COLO668 (cell line): Measurements from ENCODE around the gene MBNL3.

Experiments used
- DNase-seq: peaks from one replicate; lab custom pipeline; 2025; ENCODE audit not compliant: unreplicated experiment; lab: John Stamatoyannopoulos, UW

MBNL3 gene, protein sequence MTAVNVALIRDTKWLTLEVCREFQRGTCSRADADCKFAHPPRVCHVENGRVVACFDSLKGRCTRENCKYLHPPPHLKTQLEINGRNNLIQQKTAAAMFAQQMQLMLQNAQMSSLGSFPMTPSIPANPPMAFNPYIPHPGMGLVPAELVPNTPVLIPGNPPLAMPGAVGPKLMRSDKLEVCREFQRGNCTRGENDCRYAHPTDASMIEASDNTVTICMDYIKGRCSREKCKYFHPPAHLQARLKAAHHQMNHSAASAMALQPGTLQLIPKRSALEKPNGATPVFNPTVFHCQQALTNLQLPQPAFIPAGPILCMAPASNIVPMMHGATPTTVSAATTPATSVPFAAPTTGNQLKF

DNA sequence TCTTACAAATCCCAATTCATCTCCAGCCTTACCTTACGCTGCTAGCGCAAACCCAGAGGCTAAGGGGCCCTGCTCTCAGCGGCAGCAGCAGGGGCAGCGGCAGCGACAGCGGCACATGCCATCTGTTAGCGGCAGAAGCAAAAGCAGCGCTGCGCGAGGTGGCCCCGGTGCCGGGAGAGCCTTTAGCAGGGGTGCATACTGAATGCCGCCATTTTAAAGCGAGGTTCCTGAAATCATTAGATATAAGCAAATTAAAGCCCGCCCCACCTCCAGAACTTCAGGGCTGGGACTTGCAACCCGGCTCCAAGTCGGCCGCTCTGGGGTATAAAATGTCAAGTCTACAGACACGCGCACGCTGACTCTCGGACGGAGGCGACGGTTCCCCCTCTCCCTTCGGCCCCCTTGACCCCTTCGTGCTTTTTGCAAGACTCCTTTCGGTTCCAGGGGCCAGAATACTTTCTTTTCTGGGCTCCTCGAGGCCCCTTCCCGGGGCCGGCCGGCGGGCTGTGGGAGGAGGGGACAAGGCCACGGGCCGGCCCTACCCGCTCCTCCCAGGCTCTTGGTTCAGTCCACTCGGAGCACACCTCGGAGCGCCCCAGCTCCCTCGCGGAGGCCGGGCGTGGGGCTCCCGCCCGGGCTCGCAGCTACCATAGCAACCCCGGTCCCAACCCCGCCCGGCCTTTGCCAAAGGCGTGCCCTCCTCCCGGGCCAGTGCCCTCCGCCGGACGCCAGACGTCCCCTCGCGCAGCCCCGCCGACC is at the start of gene MBNL3:
TSS of gene MBNL3 (minus strand) at position 220 of the 759 bp plus-strand sequence. CDS start 49,427 bp downstream, outside the sequence.
- DNase-seq = peak; percentile 89

DNA sequence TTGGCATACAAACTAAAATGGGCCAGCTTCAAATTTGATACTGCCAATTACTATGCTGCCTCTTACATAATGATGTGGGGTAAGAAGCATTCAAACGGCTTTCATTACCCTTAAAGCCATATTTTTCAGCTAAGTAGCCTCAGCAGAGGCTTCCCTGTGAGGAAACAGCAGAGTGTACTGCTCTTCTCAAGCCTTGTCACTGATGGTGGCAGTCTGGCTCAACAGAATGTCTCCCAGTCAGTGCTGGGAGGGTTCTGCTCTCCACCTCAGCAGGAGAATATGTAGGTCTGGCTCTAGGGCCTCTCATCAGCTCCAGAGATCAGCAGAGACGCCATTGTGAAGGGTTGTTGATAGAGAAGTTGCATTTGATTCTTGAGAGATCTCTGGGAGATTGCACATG is 44.6 kb upstream of the MBNL3 start:
- no peak for DNase-seq

DNA sequence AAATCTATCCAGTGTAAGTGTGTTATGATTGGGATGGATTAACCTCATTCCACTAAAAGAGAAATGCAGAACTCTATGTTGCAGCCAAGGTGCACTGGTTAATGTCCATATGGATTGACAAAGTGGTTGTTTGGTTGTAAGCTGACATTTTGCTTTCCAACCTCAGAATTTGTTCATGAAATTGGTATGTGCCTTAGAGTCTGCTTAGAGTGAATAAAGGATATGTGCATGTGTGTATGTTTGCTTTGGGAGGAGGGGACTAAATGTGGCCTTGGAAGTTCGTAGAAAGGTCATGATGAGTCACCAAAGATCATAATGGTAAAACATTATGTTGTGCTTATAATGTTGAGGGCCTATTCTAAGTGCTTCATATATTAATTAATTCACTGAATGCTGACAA is 44.1 kb upstream of the MBNL3 start:
- no peak for DNase-seq

DNA sequence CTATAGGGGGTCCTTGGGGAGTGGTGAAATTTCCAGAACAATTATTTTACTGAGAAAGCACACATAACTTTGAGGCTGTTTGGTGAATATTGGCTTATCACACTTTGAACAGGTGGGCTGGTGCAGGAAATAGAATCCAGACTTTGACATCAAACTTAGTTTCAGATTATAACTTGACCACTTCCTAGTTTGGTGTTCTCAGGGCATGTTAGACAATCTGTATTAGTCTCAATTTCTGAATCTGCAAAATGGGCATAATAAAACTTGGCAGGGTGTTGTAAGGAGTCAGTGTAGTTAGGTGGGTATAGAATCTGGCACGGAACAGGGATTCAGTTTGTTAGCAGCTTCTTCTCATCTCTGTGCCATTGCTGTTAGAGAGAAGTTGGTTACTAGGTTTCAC is 43.3 kb upstream of the MBNL3 start:
- DNase-seq = no peak

DNA sequence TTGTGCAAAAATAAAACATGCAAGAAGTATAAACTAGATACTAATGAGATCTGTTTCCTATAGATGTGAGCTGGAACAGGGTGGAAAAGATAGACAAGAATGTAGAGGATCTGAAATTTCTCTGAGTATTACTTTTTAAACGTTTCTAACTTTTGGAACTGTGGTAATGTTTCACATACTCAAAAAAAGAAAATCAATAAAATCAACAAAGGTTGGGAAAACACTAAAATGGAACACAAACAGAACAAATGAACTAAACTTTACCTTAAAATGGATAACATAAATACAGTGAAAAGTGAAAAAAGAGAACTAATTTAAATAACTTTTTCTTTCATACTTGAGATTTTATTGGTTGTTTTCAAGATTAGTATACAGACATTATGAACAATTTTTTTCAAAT is 32.0 kb upstream of the MBNL3 start:
- no peak for DNase-seq

DNA sequence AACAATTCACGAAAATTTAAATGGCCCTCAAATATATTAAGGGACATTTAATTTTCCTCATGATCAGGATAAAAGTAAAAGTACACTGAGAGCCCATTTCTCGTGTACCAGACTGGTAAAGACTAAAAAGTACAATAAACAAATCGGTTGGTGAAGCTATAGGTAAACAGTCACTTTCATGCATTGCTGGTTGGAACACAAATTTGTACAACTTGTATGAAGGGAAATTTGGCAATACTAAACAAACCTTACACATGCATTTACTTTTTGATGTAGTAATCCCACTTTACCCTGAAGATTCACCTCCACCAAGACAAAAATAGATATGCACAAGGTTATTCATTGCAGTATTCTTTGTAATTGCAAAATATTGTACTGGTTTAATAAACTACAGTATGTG is 31.4 kb upstream of the MBNL3 start:
- no peak for DNase-seq

DNA sequence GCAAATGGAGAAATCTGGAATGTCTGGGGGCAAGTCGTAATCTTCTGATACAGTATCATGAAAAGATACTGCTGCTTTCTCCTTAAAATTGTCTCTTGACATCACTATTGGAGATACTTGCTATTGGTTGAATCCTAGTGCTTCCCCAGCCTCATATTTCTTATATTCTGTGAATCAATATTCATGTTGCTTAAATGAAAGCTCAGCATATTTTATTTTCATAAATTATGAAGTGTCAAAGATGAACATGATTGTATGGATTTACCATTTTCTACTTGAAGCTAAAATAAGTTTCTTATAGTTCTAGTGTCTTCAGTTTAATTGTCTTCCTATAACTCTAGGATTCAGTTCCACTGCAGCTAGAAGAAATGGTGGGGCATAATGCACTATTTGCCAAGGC is 29.6 kb upstream of the MBNL3 start:
- DNase-seq = no peak

DNA sequence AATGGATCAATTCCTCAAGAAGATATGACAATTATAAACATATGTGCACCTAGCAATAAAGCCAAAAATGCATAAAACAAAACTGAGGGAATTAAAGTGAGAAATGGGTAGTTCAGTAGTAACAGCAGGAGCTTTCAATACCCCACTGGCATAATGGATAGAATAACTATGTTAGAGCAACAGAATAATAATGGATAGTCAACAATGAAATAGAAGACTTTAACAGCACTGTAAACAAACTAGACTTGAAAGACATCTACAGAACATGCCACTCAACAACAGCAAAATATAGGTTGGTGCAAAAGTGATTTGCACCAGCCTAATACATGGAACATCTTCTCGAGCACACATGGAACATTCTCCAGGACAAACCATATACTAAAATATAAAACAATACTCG is 20.0 kb upstream of the MBNL3 start:
- DNase-seq = no peak

DNA sequence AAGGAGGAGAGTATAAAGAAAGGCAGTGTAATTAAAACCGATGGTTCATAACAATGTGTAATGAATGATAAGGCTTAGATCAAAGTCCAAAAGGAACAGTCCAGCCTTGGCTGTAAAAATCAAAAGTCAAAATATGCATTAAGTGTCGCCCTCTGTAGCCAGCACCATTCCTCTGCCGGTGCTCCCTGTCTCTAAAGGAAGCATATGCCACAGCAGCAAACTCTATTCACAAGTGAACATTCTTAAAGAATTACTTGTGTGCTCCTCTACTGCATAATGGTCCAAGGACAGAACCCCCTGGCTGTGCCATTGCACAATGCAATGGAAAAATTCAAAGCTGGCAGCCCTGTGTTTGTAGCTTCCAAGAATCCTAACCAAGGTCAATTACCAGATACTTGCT is 16.3 kb upstream of the MBNL3 start:
- no peak for DNase-seq

DNA sequence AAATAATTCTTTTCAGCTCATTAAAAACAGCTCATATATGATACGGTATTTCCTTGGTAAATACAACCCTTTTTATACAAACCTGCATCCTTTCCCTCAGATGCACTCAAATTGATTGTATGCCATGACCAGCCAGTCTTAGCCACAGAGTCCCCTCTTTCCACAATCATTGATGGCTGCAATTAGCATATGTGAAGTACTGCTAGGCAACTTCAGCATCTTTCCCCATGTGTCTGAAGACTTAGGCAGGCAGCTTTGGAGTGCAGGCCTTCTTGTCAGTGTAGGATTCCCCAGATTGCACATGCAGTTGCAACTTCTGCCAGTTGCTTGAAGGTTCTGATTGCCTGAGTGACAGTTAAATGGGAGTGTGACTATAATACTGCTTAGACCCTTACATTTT is 15.6 kb upstream of the MBNL3 start:
- no peak for DNase-seq

DNA sequence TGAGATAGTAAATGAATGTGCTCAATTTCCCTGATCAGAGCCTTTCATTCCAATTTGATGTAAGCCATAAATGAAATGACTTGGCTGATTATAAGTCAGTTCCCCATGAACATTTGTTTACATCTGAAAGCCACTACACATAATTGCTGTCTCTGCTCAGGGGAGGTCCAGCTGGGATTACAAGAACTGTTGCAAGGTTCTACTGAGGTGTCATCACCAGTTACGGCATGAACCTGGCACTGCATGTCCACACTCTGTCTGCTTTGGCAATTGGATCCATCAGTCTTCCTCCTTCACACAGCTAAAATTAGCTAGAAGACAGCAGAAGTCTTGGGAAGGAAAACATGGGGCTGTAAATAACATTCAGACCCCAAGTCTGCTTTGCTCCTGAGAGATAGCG is 12.8 kb upstream of the MBNL3 start:
- no peak for DNase-seq

DNA sequence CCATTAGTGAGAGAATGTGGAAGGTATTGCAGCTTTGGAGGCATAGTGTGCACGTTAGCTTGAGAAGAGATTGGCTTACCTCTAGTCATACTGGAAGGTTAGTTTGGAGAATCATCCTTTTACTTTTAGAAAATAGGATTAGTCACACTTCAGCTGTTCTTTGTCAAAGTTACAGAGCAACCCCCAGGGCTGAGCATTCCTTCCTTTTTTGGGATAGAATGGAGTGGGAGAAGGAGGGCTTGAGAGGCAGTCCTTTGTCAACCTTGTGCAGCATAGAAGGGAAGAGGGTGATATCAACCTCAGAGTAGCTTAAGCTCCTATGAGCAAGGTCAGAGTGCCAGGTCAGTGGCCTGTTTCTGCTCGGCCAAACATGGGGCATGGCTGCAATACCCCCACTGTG is 8.6 kb upstream of the MBNL3 start:
- no peak for DNase-seq

DNA sequence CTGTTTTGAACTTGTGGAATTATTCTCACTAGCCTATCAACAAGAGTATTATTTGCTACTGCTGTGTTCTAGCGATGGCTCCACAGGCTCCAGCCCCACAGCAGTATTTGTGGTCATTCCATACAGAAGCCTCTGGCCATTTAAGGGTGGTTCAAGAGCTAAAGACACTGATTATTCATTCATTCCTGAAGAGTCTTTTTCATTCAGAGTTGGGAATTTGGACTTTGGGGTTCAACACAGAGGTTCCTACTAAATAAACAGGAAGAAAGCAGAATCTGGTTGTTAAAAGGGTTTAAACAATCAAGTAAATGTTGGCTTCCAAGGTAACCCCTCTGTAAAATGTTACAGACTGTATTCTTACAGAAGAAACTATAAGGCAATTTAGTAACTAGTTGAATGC is 4.3 kb upstream of the MBNL3 start:
- DNase-seq = no peak

DNA sequence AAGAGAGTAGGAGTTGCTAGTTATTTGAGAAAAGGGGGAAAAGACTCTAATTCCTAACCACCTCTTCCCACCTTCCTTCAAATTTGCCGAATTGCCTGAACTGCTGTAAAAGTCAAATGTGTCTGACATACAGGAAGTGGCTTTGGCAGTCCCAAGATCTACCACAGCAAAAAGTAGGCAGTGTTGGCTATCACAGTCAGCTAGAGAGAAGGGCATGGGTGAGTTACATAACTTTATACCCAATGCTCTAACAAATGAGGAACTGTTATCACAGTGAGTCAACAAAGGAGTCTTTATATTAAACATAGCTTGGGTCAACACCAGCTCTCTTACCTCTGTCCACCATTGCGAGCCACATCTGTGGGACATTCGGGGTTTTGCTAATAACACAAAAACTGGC is 2.4 kb upstream of the MBNL3 start:
- peak; percentile 6 for DNase-seq

DNA sequence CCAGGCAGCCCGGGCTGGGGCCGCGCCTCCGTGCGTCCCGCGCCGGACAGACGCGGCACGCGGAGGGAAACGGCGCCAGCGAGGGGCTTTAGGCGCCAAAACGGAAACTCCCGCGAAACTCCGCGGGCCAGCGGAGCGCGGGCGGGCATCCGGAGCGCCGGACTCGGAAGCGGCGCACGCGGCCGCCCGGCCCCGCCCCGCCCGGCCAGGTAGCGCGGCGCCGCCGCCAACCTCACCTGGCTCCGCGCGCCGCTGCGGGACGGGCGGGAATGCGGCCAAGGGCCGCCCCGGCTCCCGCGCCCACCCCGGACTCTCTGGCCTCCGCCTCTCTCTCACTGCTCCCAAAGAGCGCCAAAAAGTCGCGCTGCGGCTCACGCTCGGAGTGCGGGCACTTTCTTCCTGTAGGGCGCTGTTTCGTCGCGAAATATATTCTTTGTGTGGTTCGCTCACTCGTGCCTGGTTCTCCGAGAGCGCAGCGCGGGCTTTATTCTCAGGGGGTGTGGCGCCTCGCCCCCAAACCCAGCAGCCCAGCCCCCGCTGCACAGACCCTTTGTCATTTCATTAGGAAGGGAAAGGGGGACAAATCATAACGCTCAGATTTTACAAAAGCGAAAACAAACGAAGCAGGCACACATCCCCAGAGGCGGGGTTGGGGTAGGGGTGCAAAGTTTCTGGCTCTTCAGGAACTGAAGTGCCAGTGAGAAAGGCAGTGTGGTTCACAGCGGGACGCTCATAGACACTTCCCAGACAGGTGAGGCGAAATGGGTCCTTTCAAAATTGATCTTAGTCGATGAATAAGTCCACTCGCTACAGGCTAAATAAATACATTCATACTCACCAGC is 961 bp upstream of the MBNL3 start:
- DNase-seq = peak; percentile 89

DNA sequence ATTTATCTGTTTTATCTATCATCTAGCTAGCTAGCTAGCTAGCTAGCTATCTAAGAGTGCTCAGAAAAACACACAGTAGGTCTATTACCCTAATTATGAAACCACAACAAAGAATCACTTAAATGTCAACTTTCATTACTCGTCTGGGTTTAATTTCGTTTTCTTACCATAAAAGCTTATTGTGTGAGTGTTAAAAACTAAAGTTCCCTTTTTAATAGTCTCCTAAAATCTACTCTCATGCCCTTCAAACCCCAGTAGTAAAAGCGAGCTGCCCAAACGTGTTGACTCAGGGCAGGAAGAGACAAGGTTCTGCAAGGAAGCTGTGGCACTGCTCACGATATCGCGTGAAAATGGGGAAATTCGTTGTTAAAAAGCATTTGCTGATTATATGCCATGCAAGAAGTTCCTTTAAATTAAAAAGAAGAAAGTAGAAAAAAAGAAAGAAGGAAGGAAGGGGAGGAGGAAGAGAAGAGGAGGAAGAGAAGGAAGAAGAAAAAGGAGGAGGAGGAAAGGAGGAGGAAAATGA is 595 bp downstream of the MBNL3 start:
- DNase-seq = peak; percentile 25

DNA sequence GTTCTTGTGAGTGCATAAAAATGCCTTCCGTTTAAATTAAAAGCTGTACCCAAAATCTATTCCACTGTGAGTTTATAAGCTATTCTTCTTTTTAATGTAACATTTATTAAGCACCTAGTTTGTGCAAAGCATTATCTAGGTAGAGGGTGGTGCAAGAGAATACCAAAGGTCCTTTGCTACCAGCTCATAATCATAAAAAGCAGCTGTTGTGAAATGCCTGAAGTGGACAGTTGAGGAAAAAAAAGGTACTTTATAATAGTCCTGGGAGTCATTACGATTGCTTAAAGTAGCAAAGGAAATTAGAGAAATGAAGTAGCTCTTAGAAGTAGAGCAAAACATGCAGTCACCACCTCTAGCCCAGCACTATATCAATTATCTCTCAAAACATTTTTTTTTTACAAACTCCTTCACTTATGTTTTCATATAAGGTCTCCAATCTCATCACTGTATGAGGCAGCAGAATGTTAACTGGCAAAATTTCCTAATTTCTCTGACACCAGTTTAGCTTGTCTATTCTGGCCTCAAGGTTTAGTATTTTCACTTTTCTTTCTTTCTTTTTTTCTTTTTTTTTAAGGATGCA is 2.1 kb downstream of the MBNL3 start:
- DNase-seq = no peak

DNA sequence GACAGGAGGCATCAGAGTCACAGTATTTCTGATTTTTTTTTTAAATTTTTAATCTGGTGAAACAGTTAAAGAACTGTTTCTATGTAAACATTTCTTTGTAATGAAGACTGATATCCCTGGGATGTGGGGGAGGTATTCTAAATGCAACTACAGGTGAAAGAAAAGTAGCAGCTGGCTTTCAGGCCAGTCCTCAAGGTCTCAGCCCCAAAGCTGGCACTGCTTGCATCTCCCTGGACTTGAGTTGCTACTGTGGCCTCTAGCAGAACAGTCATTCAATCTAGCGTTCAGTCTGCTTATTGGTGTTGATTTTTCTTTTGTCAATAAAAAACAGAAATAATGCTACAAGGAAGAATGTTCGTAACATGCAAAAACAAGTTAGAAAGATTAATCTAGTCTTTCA is 4.9 kb downstream of the MBNL3 start:
- peak; percentile 12 for DNase-seq

DNA sequence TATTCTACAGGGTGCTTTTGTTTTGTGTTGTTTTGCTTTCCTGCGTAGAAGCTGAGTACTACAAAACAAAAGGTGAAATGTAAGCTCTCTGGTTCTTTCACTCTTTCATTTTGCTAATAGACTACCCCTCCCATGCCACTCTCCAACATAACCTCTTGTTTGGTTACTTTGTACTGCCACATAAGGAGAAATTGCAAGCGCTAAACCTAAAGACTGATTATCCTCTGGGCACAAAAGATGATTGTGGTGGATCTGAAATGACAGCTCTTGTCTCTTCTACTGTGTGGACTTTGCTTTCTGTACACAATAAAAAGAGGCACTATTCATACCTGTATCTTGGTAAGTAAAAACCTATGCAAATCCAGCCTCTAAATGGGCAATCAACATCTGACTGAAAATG is 5.3 kb downstream of the MBNL3 start:
- no peak for DNase-seq

DNA sequence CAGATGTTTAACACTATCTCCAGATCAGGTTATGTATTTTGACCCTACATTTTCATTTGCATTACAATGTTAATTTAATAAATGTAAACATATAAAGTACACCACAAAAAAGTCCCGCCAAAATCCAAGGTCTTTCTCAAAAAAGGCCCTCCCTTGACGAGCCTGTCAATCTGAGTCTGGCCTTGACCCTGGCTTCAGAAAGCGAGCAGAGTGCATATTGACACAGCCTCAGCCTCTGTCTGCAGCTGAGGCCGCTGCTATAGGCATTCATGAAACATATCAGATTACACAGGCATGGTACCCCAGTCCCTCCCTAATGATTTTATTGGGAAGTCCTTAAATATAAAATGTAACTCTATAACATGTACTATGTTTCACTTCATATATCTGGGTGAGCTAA is 6.2 kb downstream of the MBNL3 start:
- peak; percentile 43 for DNase-seq

DNA sequence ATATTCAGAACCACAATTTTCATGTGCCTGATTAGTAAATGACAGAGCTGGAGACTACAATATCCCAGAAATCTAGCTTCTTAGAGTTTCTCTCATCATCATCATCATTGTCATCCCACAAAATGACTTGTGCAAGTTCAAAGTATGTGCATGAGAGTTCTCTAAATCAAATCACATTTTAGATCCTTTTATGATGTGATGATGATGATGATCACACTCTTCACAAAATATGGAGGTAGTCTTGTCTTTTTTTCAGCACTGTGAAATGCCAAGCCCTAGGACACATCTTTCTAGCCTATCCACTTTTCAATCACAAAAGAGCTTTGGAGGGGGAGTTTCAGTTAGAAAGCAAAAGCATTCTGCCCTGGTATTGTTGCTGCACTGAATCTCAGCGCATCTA is 7.4 kb downstream of the MBNL3 start:
- no peak for DNase-seq
